Colonic mucosa (tissue), 4 donors: ENCODE data around the gene LEMD1. TPM values are rescaled to one million over a fixed set of nuclear protein-coding genes. Genes with fewer than 3 reads are reported as not detected.
"Not testable (repeated sequence)": the region's sequence is repeated elsewhere in the genome, so short reads cannot be mapped to it uniquely, and the experiment has no call there.

ENCODE experiments used
- DNase-seq: peaks from one replicate; pipeline ENCODE4 v3.0.0-alpha.2; 2020
- H3K27ac ChIP-seq: fragments of 200-600 bp; one replicate; pipeline ENCODE4 v1.8.0; 2021
- H3K27me3 ChIP-seq: fragments of 200-600 bp; one replicate; pipeline ENCODE4 v1.8.0; 2021
- H3K36me3 ChIP-seq: fragments of 200-600 bp; one replicate; pipeline ENCODE4 v1.8.0; 2021
- H3K4me1 ChIP-seq: fragments of 200-600 bp; one replicate; pipeline ENCODE4 v1.8.0; 2021; ENCODE audit warnings: mild to moderate bottlenecking
- H3K4me3 ChIP-seq: fragments of 200-600 bp; one replicate; pipeline ENCODE4 v1.8.0; 2021
- H3K9ac ChIP-seq, 2 donors: one replicate each; pipeline ENCODE4 v1.7.0; 2013; ENCODE audit warnings: control low read depth in 2 of 2, low read depth in 2 of 2, low read length in 2 of 2
- H3K9me3 ChIP-seq: fragments of 200-600 bp; one replicate; pipeline ENCODE4 v1.8.0; 2021
- intact Hi-C: fragments of 100-400 bp; cut with DNase I; formaldehyde crosslinking; loops from one replicate; pipeline ENCODE4 v1.14.1; 2022
- total RNA-seq, 2 donors: library from RNA; stranded (reverse); fragmentation: NEBNext Ultra II Directional in 1 of 2; extraction: Animal tissue kit (Norgen Biotek cat#: 25700) in 1 of 2; gene quantifications; one replicate each; pipeline ENCODE4 v1.2.1, GENCODE V29; 2021
- TF ChIP-seq, protein P1 (sequence below): fragments of 200-600 bp; IDR thresholded peaks from one replicate; pipeline ENCODE4 v1.8.0; 2022; ENCODE audit warnings: antibody characterized with exemption, mild to moderate bottlenecking
- donor health status: healthy.
- donor health status: DM: no; HTN: no; CAD: no.
- donor health status: DM: no; HTN: no; CAD: no.

LEMD1 gene
- total RNA-seq, 2 donors from 2014 or later: 0.77 to 1.1 TPM

DNA sequence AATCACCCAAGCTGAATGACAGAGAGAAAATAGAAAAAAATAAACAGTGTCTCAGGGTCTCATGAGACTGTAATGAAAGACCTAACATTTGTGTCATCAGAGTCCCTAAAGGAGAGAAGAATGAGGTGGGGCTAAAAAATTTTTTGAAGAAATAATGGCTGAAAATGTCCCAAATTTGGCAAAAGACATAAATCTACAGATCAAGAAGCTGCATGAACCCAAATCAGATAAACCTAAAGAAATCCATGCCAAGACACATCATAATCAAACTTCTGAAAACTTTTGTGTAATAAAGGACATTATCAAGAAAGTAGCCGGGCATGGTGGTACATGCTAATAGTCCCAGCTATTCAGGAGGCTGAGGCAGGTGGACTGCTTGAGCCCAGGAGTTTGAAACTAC is 29.2 kb downstream of the LEMD1 start:
- intact Hi-C loops: loop anchor here (10.0 kb wide), 1 partner anchor 132 kb away; no protein-coding TSS in a partner anchor
- no peaks in the 10 kb centered on the region for H3K9me3 ChIP-seq
- H3K36me3 ChIP-seq: no peaks in the 10 kb centered on the region
- no peak for DNase-seq
- no peak overlapping the region for H3K9ac ChIP-seq
- H3K4me1 ChIP-seq: no peaks in the 10 kb centered on the region
- TF ChIP-seq, protein P1, sequence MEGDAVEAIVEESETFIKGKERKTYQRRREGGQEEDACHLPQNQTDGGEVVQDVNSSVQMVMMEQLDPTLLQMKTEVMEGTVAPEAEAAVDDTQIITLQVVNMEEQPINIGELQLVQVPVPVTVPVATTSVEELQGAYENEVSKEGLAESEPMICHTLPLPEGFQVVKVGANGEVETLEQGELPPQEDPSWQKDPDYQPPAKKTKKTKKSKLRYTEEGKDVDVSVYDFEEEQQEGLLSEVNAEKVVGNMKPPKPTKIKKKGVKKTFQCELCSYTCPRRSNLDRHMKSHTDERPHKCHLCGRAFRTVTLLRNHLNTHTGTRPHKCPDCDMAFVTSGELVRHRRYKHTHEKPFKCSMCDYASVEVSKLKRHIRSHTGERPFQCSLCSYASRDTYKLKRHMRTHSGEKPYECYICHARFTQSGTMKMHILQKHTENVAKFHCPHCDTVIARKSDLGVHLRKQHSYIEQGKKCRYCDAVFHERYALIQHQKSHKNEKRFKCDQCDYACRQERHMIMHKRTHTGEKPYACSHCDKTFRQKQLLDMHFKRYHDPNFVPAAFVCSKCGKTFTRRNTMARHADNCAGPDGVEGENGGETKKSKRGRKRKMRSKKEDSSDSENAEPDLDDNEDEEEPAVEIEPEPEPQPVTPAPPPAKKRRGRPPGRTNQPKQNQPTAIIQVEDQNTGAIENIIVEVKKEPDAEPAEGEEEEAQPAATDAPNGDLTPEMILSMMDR: no peak
- H3K27me3 ChIP-seq: no peaks in the 10 kb centered on the region
- no peak overlapping the region for H3K27ac ChIP-seq
- no peak overlapping the region for H3K4me3 ChIP-seq

DNA sequence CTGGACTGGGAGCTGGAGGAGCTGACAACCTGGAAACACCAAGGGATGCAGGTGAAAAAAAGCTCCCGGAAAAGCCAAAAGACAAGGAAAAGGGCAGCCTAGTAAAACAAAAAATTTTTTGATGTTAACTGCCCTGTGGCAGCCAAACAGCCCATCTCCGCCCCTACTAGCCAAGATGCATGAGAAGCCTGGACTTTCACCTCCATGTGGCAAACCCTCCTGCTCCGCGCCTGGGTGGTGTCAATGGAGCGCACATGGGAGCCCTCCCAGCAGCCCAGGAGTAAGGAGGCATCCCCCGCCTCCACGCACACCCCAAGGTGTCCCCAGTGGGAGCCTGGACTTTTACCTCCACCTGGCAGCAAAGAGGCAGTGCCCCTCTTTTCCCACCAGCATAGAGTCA is 30.5 kb downstream of the LEMD1 start:
- Histone ChIP-seq H3K4me1 (no peaks in the 10 kb centered on the region), H3K4me3 (no peak overlapping the region), H3K27ac (no peak overlapping the region), H3K27me3 (no peaks in the 10 kb centered on the region), H3K9ac (no peak overlapping the region), H3K9me3 (no peaks in the 10 kb centered on the region), H3K36me3 (no peaks in the 10 kb centered on the region)
- peak; percentile 69 for DNase-seq
- intact Hi-C loops: loop anchor here (10.0 kb wide), 1 partner anchor 133 kb away; no protein-coding TSS in a partner anchor
- TF ChIP-seq, protein P1: no peak

DNA sequence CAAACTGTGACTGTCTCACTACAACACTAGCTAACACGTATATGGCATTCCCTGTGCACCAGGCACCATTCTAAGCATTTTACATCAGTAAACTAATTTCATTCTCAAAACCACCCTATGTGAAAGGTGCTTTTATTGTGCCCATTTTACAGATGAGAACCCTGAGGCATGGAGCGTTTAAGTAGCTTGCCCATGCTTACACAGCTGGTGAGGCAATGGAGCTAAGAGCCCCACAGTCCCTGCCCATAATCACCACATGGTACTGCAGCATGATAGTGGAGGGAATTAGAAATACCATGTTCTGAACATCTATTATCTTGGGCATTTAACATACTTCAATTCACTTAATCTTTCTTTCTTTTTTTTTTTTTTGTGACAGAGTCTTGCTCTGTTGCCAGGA is 34.0 kb downstream of the LEMD1 start:
- no peak for DNase-seq
- intact Hi-C loops: no loop called here

DNA sequence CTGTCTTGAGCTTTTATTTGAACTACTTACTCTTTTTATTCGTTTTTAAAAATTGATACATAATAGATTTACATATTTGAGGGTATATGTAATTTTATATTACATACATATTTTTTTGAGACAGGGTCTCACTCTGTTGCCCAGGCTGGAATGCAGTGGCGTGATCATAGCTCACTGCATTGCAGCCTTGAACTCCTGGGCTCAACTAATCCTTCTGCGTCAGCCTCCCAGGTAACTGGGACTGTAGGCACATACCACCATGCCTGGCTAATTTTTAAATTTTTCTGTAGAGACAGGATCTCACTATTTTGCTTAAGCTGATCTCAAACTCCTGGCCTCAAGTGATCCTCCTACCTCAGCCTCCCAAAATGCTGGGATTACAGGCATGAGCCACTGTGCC is 38.9 kb downstream of the LEMD1 start:
- H3K4me3 ChIP-seq, H3K9me3 ChIP-seq, H3K36me3 ChIP-seq, H3K27ac ChIP-seq, H3K4me1 ChIP-seq, H3K9ac ChIP-seq, H3K27me3 ChIP-seq, DNase-seq: not testable (repeated sequence)
- intact Hi-C loops: loop anchor here (2.0 kb wide), 1 partner anchor 14 kb away; no protein-coding TSS in a partner anchor

More for the DNA sequence above, 34.0 kb downstream of the LEMD1 start:
- Histone ChIP-seq H3K4me1 (no peaks in the 10 kb centered on the region), H3K4me3 (no peak overlapping the region), H3K9me3 (no peaks in the 10 kb centered on the region), H3K36me3 (no peaks in the 10 kb centered on the region), H3K27ac (no peak overlapping the region), H3K27me3 (no peaks in the 10 kb centered on the region), H3K9ac (no peak overlapping the region)
- TF ChIP-seq, protein P1: no peak

DNA sequence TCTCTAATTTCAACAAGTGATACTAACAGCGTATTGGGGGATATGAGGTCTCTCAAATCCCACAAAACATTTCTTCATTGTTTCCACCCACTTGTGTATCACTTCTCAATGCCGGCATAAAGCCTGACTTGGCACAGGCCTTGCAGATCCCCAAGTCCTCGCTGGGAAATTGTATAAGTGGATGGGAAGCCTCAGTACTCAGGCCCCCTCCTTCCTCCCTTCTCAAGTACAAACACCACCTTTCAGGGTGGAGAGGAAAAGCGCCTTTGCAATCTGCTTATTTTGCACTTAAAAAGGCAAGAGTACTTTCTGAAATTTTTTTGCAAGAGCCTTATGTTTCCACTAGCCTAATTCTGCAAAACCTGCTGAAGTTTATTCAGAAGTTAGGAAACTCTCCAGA is 39.3 kb downstream of the LEMD1 start:
- no peaks in the 10 kb centered on the region for H3K36me3 ChIP-seq
- H3K27ac ChIP-seq: no peak overlapping the region
- H3K4me1 ChIP-seq: no peaks in the 10 kb centered on the region
- no peak overlapping the region for H3K4me3 ChIP-seq
- TF ChIP-seq, protein P1: no peak
- H3K9me3 ChIP-seq: no peaks in the 10 kb centered on the region
- no peak overlapping the region for H3K9ac ChIP-seq
- H3K27me3 ChIP-seq: no peaks in the 10 kb centered on the region
- intact Hi-C loops: loop anchor here (2.0 kb wide), 1 partner anchor 14 kb away; no protein-coding TSS in a partner anchor
- no peak for DNase-seq

DNA sequence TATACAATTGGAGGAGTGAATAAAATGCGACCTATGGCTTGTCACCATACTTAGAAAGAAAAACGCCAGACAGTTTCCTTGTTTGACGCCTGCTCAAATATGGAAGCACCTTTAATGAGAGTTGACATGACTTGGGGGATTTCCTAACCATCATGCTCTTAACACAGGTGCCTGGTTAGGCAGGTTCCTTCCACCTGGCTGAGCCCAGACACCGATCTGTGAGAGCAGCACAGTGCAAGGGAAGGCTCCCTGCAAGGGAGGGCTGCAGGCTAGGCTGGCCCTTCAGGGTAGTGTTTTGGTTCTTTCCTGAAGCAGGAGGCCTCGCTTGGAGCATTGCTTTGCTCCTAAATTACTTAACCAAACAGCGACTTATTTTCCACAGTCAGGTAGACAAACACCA is 40.6 kb downstream of the LEMD1 start:
- Histone ChIP-seq H3K27ac (no peak overlapping the region), H3K9me3 (no peaks in the 10 kb centered on the region), H3K4me3 (no peak overlapping the region), H3K36me3 (no peaks in the 10 kb centered on the region), H3K9ac (no peak overlapping the region), H3K27me3 (no peaks in the 10 kb centered on the region), H3K4me1 (no peaks in the 10 kb centered on the region)
- TF ChIP-seq, protein P1: no peak
- DNase-seq: no peak
- intact Hi-C loops: no loop called here
